Skin of body (tissue), 2 donors: ENCODE data around the gene KCNMA1. TPM values are rescaled to one million over a fixed set of nuclear protein-coding genes. Genes with fewer than 3 reads are reported as not detected.

Source experiments
- DNase-seq: peaks from one replicate; lab custom pipeline; 2025; lab: John Stamatoyannopoulos, UW
- total RNA-seq: library from RNA; depleted of rRNA; stranded (reverse); fragments of >200 nt; gene quantifications from one replicate; pipeline ENCODE4 v1.2.3, GENCODE V29; 2014

The KCNMA1 gene
- total RNA-seq, 1 donor from 2014 or later: 11.7 TPM

DNA sequence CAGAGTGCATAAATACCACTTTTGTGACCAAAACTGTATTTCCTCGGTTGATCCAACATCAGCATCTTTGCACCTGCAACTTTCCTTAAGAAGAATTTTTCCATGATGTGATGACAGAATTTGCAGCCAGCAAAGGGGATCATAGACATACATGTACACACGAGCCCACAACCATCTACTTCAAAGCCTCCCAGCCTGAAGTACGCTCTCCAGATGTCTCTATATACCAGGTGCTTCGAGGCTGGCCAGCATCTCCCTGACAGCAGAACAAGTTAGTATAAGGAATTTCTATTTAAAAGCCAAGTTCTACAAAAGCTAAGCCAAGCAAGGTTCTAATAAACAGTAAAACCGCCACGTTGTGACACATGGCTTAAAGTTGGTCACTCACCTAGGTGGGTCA, 328.5 kb downstream of the KCNMA1 start:
- no peak for DNase-seq

DNA sequence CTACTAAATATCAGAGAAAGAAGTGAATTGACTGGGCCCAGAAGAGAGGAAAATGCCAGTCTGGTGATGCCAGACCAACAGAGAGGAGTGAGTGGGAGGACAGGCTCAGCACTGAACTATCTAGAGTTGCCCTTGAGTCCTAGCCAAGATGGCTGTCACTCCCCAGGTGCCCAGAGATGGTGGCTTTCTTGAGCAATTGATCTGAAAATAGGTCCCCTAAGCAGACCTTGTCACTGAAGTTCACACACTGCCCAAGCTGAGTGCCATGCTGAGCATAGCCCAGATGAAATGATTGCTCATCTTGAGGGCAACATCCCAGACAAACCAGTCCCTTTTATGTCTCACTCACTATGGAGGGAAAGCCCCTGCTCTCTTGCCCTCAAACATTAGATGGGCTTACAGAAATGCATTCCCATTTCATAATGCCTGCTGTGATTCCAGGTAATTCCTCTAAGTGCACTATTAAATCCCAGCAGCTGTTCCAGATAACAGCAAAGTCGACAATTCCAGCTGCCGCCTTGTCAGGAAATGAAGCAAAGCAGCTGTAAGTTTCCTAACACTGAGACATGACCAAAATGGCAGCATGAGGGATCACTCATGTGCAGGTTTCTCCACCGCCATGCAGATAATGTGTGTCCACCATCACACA, 329.4 kb downstream of the KCNMA1 start:
- DNase-seq: no peak

DNA sequence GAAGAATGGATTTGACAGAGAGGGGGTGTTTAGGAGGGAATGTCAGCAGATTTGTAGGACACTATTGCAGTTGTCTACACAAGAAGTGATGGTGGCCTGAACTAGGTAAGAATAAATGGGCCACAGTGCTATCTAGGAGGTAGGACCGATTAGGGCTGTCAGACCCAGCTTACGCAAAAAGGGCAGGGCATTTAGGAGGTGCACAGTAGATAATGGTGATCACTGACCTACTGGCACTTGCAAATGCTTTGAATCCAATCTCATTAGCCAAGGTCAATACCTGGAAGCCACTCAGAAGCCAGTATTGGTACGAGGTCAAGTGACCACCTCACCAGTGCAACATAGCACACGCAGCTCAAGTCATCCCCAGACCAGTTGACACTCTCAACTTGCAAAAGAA, 330.9 kb downstream of the KCNMA1 start:
- no peak for DNase-seq

DNA sequence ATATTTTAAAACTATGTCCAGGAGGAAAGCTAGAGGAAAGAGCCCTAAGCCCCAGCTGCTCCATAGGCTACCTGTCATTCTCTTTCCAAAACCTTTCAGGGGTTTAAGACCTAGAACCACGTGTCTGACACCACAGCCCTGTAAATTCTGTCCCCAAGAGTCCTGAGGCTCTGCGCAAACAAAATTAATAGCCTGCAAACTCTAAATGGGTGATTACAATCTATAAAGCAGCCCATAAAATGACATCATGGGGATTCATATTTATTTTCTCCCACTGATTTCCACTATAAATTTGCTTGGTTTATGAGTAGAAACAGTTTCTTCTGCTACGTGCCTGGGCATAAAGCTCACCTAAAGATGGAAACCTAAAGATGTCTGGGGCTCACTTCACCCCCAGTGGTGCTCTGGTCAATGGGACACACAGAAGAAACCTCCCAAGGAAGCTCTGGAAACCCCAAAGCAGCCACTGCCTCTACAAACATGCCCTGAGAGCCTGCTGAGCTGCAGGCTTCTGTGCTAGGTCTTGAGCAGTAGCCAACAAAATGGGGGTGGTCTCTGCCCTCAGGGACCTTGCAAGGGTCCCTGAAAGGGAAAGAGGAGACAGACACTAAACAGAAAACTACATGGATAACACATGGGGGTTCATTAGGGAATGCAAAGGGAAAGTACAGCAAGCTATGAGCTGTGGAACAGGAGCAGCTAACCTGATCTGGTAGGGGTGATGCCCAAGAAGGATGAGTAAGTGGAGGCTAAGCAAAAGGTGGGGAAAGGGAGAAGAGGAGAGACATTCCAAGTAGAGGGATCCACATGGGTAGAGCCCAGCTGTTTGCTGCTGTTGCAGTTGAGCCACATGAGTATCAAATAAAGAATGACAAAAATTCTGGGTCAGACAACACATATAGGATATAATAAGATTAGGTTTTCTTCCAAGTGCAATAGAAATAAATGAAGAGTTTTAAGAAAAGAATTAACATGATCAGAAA, 331.7 kb downstream of the KCNMA1 start:
- DNase-seq: no peak

DNA sequence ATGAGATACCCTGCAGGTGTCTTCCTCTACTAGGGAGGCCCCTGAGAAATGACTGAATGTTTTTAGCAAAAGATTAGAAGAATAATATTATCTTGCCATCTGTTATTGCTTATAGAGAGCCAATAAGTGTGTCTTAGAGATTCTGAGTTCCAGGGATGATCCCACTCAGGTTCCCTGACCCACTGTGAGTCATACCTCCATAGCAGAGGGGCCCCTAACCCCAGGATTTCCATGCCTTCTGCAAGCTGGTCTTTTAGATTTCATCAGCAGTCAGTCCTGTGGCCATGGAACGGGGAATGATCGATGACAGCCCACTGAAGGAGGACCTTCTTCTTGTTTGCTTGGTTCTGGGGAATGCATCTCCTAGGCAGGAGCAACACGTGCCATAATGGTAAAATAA, 333.4 kb downstream of the KCNMA1 start:
- no peak for DNase-seq

DNA sequence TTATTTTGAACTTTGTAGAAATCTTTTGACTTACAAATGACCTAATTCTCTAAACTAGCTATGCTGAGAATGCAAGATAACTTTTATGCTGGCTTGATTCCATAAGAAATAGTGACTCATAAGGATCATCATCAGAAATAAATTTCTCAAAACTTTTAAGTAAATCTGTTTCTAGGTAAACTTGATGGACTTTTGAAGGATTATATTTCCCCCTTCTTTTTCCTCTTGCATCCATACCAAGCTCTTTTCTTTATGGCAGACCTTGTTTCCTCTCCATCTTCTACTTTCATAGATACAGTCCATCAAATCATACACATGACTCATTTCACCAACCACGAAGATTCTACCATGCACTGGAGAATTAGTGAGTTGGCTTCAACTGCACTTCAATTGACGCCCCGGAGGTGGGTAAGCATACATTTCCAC, 336.3 kb downstream of the KCNMA1 start:
- no peak for DNase-seq

DNA sequence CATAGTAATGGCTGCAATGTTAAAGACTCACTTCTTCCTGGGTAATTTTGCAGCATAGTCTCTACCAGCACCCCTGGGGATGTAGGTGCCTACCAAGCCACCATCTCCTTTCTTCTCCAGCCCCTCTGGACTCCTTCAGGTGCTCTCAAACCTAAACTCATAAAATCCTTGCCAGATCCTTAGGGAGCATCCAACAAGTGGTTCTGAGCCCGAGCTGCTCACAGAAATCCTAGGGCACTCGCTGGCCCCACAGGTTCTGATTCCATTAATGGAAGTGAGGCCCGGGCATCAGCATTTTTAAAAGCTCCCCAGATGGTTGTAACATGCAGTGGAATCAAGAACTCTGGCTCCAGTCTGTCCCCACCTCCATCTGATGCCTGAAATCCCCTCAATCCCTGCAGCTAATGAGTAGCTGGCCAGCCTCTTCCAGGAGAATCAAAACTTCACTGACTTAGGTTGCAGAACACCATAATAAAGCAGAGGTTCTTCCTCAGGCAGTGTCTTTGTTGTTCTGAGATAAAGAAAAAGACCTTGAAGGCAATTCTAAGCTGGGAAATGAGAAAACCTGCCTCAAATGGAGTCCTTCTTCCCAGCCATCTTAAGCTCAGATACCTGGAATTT, 336.8 kb downstream of the KCNMA1 start:
- DNase-seq: no peak

DNA sequence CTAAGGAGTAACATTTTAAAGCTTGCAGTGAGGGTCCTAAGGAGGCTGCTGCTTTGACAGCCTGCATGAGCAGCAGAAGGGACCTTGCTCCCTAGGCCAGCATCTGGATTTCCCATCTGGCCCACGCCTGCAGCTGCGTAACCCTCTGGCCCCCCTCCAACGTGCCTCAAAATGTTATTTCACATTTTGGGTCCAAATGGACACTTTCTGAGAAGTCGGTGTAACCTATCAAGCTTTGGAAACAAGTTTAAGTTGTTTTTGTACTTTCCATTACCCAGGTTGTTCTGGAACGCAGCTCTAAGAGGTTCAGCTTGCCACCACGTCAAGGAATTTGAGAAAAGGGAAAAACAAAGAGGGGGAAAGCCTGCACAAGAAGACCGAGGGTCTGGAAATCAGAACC, 338.3 kb downstream of the KCNMA1 start:
- no peak for DNase-seq

DNA sequence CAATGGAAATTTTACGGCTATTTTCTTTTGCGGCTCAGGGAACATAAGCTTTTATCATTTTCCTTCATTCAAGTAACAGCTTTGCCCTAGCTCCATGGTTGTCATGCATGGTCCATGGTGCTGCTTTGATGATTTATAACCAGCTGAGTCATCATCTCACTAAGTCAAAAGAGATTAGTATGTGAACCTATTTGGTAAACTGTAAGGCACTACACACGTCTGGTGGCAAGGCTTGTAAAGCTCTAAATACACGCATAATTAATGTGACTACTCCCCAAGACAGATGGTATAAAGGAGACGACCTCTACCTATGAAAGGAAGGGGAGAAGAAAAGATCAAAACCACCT, 340.2 kb downstream of the KCNMA1 start:
- no peak for DNase-seq

DNA sequence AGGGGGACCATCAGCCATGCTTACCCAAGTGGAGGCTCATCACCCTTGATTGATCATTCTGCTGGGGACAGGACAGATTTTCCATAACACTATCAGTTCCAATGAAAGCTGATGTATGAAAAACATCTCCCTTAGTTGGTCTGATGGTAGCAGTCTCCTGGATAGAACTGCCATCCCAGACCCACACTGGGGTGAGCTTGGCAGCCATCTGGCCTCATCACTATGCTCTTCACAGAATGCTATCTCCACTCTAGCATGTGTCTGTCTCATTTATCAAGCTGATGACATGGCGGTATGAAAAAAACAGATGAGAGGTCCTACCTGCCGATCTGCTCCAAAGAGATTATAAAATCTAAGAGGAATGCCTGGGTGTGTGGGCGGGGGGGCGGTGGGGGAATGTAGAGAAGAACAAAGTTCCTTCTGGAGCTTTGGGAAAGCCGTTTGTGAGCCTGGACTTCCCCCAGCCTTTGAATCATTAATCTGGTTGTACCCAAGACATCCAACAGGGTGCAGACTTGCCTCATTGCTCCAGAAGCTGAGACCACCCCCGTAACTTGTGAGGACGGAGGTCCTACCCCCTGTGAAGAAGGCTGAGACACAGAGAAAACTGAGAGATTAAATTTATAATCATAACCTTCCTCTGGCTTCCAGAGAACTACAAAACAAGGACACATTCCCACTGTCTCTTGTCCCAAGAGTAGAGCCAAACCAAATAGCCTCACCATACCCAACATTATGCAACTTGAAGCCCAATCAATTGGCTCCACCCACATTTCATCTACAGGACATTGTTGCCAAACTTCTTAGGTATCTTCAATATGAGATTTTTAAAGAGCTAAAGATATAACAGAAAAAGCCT, 340.8 kb downstream of the KCNMA1 start:
- no peak for DNase-seq

DNA sequence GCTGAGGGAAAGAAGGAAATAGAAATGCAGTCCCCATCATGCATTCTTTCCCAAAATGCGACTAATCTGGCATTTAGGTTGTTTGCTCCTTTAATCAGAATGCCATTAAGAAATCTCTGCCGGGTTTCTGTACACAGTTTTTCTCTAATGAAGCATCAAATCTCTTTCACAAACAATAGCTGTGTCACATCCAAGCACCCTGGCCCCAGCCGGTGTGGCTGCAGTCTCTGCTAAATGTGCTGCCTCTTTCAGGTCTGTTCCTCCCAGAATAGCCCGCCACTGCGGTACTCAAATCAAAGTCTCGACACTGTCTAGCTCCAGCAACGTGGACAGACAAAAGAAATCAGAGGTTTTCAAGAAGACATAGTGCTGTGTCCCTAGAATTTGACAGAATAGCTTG, 343.8 kb downstream of the KCNMA1 start:
- no peak for DNase-seq

DNA sequence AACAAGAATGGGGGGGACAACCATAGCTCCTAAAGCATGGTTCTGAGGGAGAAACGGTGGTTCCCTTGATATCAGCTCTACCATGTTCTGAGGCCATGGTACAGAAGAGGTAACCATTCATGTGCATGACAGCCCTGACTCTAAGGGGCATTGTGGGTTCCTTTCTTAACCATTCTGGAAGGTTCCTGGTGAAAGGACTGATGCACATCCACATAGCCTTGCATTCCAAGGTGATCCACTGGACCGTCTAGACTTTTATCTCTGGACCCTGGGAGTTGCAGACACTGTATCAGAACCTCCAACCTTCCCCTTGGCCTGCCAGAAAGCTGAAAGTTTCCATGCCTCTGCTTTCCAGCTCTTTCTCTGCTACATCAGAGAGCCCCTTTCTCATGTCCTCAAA, 344.3 kb downstream of the KCNMA1 start:
- no peak for DNase-seq

DNA sequence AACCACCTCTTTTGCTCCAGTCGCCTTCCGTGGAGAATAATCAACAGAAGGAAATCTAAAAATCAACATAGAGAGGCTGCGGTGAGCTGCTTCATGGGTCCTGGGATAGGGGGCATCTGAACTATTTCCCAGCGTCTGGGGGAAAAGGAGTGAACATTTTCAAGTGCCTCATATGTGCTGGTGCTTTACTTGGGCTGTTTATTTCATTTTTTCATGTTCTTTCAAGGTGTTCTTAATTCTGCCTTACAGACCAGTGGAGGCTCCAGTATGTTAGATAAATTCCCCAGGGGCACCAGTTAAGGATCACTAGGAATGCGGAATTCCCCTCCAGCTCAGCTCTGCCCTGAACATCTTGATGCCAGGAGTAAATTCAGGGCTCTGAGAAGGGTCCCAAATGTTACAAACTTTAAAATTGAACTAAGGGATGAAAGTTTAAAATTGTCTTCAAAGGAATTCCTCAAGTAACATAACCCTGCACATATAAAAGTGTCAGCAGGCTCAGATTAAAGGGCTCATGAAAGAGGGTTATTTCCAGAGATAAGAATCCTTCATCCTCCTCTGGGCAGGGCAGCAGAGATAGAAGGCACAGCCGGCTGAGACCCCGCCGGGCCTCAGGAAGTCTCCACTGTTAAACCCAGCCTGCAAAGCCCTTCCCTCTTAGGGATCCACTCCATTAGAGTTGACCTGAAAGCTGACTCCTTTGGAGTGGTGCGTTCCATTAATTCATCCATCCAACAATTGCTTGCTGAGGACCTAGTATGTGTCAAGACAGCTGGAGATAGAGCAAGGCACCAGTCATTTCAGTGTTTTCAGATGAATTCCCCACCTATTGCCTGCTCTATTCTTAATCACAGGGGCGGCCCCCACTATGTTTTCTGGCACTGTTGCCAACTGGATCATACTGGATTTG, 345.8 kb downstream of the KCNMA1 start:
- DNase-seq: no peak

DNA sequence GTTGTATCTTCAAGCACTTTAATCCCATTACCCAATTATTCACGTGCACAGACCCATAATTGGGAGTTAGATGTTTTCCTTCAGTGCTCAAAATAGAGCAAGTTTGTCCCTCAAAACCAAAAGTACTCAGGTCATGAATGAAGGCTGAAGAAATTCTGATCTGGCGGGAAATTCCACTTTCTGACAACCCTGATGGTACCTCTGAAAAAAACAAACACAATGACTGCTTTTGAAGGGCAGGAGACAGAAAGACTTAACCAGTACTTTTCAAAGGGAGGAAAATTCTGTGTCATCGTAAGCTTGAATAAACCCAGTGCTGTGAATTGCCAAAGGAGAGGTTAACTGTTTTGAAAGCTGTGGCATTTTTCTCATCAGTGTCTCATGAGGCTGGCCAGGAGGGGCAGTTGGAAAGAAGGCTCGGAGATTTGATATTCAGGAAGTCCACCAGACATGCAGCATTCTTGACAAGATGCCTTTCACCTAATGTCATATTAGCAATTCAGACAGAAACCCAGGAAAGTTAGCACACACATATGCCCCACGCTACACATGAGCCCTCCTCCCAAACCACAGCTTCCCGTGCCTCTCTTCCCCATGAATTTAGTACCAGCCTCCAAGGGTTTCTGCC, 347.0 kb downstream of the KCNMA1 start:
- DNase-seq: no peak

DNA sequence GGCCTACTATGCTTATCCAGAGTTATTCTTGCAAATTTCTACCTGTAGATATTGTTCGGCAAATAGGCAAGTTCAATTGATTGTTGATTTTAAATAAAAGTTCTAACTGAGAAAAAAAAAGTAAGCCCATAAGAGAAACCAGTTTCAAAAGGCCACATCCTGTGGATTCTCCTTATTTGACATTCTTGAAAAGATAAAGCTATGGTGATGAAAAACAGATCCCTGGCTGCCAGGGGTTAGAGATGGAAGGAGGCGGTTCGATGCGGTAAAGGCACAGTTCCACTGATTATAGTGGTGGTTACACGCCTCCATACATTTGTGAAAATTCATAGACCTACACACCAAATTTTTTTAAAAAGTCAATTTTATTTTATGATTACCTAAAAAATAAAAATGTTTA, 347.8 kb downstream of the KCNMA1 start:
- no peak for DNase-seq

DNA sequence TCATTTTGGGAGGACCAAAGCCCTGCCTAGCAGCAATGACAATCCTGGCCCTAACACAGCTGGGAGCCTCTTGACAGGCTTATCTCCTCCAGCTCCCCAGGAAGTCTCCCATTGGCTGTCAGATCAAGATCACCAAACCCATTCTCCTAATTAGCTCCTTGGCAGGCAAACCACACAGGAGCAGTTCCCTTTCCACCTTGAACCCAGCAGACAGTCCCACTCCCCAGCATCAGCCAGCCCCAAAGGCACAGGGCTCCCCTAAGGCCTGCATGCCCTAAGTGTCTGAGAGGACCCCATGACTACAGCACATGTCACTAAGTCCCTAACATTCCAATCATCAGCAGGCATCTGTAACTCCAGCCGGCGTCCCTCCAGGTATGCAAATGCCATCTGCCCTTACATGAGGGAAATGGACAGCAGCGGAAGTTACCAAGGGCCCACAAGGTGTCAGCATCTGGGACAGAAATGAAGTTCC, 348.5 kb downstream of the KCNMA1 start:
- DNase-seq: no peak

DNA sequence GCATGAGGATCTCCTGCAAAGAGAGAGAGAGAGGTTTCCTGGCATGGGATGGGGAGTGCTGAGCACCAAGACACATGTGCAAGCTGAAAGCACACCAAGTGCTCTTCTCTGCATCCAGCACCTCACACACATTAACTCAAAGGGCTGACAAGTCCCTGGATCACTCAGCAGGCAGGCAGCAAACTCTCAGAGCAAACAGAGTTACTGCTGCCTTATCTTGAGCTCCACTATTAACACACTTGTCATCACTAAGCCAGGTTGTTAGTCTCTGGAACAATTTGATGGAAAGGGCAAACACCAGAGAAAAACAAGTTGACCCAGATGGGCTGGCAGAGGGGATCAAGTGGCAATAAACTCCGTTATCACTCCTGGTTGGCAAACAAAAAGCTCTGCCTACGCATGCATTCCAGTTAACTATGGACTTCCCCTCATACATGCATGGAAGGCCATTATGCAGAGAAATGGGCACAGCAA, 349.9 kb downstream of the KCNMA1 start:
- no peak for DNase-seq

DNA sequence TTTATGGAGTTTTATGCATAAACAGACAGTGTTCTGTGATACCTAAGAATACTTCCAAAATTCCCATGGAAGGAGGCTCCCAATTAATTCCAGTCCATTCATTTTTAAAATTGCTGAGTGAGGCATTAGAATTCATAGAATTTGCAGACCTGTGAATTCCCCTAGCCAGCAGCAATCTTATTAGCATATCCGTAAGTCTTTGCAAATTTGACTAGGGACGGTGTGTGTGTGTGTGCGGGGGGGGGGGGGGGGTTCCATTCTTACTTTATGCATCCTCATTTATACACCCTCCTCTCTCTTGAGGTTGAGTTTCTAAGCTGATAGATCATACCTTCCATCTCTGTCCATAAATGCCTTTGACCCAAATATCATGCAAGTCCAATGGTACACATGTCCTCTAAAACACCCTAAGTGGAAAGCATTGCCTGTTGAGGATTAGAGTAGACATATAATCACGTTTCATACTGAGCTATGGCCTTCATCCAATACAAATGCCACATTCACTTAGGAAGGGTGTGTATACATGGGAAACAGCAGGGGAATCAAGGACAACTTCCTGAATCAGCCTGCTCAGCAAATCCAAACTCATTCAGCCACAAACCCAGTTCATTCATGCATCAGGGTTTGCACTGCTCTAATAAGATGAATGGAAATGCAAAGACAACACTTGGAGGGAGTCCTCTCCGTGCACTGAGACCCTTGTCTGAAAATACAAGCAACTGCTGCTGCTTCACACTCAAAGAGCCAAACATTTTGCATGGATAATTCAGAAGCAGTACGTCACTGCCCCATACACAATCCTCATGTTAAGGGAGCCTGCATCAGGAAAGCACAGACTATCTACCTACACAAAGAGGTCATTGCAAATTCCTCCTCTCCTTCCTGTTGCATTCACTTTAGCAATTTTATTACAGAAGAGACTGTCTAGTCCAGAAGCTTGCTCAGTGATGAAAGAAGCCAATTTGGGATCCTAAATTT, 350.8 kb downstream of the KCNMA1 start:
- DNase-seq: no peak
